ENCODE measurements around the gene COPS3.

Gene COPS3

GRCh38 chr17:17313350-17313991 is 32.4 kb upstream of the COPS3 start:
- no peak overlapping the region for H3K4me2 ChIP-seq (ENCODE audit: insufficient read depth, low read length)
- peak; percentile 19 for DNase-seq
- peak; percentile 62; the same call in 2 of the 3 replicates for ATAC-seq (ENCODE audit: insufficient read depth, low read depth)
- no peaks in the 10 kb centered on the region for H4K20me1 ChIP-seq (ENCODE audit: insufficient read depth, low read length)
- H3K9me3 ChIP-seq (ENCODE audit: insufficient read depth, low read length, severe bottlenecking), result no peaks in the 10 kb centered on the region
- TF ChIP-seq CTCF (IDR thresholded peaks at IDR 0.05; ENCODE audit: borderline replicate concordance, extremely low read depth, low read length, poor library complexity, severe bottlenecking) (peak; percentile 52), EZH2 (IDR thresholded peaks at IDR 0.05; ENCODE audit: borderline replicate concordance, low read depth, low read length, severe bottlenecking) (no peak)
- no peak overlapping the region for H3K9ac ChIP-seq (ENCODE audit: low read depth, low read length)
- H3K27me3 ChIP-seq (ENCODE audit: insufficient read depth, low read length, poor library complexity), result no peaks in the 10 kb centered on the region
- no peak overlapping the region for H3K4me3 ChIP-seq (ENCODE audit: low read depth in 1 of 2, low read length in 2 of 2)
- H3K79me2 ChIP-seq (ENCODE audit: insufficient read depth, low read length), result no peaks in the 10 kb centered on the region
- no peak overlapping the region for H3K27ac ChIP-seq (ENCODE audit: low read length)
- no peak overlapping the region for H2AFZ ChIP-seq (ENCODE audit: low read depth, low read length)
- H3K4me1 ChIP-seq (ENCODE audit: insufficient read depth, low read length), result no peaks in the 10 kb centered on the region
- peaks cover 11% of the 10 kb centered on the region for H3K36me3 ChIP-seq (ENCODE audit: insufficient read depth, low read length)

GRCh38 chr17:17309356-17309755 is 28.3 kb upstream of the COPS3 start:
- Histone ChIP-seq H3K9me3 (ENCODE audit: insufficient read depth, low read length, severe bottlenecking) (no peaks in the 10 kb centered on the region), H3K9ac (ENCODE audit: low read depth, low read length) (no peak overlapping the region), H3K36me3 (ENCODE audit: insufficient read depth, low read length) (peaks cover 11% of the 10 kb centered on the region), H3K4me1 (ENCODE audit: insufficient read depth, low read length) (peaks cover 19% of the 10 kb centered on the region), H3K4me3 (ENCODE audit: low read depth in 1 of 2, low read length in 2 of 2) (no peak overlapping the region), H3K27me3 (ENCODE audit: insufficient read depth, low read length, poor library complexity) (no peaks in the 10 kb centered on the region), H3K4me2 (ENCODE audit: insufficient read depth, low read length) (no peak overlapping the region), H3K79me2 (ENCODE audit: insufficient read depth, low read length) (no peaks in the 10 kb centered on the region), H4K20me1 (ENCODE audit: insufficient read depth, low read length) (no peaks in the 10 kb centered on the region; the same call in 1 of the 2 replicates), H2AFZ (ENCODE audit: low read depth, low read length) (no peak overlapping the region), H3K27ac (ENCODE audit: low read length) (no peak overlapping the region)
- ATAC-seq (ENCODE audit: insufficient read depth, low read depth) (no peak), DNase-seq (no peak)
- no peak for TF ChIP-seq EZH2 (IDR thresholded peaks at IDR 0.05; ENCODE audit: borderline replicate concordance, low read depth, low read length, severe bottlenecking)
- no peak for TF ChIP-seq CTCF (IDR thresholded peaks at IDR 0.05; ENCODE audit: borderline replicate concordance, extremely low read depth, low read length, poor library complexity, severe bottlenecking)

GRCh38 chr17:17305281-17305801 is 24.3 kb upstream of the COPS3 start:
- Histone ChIP-seq H3K4me2 (ENCODE audit: insufficient read depth, low read length) (peak overlapping the region; percentile 93), H3K36me3 (ENCODE audit: insufficient read depth, low read length) (no peaks in the 10 kb centered on the region; the same call in 1 of the 2 replicates), H3K4me3 (ENCODE audit: low read depth in 1 of 2, low read length in 2 of 2) (peak overlapping the region in 1 of 2 experiments; percentile 84; a peak in 2 of 4 replicates), H3K79me2 (ENCODE audit: insufficient read depth, low read length) (peaks cover 9% of the 10 kb centered on the region), H3K27ac (ENCODE audit: low read length) (peak overlapping the region; percentile 91; the same call in 1 of the 2 replicates), H3K4me1 (ENCODE audit: insufficient read depth, low read length) (peaks cover 38% of the 10 kb centered on the region), H4K20me1 (ENCODE audit: insufficient read depth, low read length) (no peaks in the 10 kb centered on the region; the same call in 1 of the 2 replicates), H3K27me3 (ENCODE audit: insufficient read depth, low read length, poor library complexity) (no peaks in the 10 kb centered on the region), H3K9me3 (ENCODE audit: insufficient read depth, low read length, severe bottlenecking) (no peaks in the 10 kb centered on the region), H2AFZ (ENCODE audit: low read depth, low read length) (0 out of 2 replicates have a peak overlapping the region, but pooled peaks have one; percentile 2), H3K9ac (ENCODE audit: low read depth, low read length) (peak overlapping the region; percentile 10; the same call in 1 of the 2 replicates)
- TF ChIP-seq EZH2 (IDR thresholded peaks at IDR 0.05; ENCODE audit: borderline replicate concordance, low read depth, low read length, severe bottlenecking), result no peak
- ATAC-seq (ENCODE audit: insufficient read depth, low read depth), result peak; percentile 89
- DNase-seq, result peak; percentile 82

- Histone ChIP-seq H2AFZ (ENCODE audit: low read depth, low read length) (no peak overlapping the region), H3K27me3 (ENCODE audit: insufficient read depth, low read length, poor library complexity) (no peaks in the 10 kb centered on the region), H3K4me2 (ENCODE audit: insufficient read depth, low read length) (peak overlapping the region; percentile 93), H3K4me1 (ENCODE audit: insufficient read depth, low read length) (peaks cover 38% of the 10 kb centered on the region), H3K9me3 (ENCODE audit: insufficient read depth, low read length, severe bottlenecking) (no peaks in the 10 kb centered on the region), H3K4me3 (ENCODE audit: low read depth in 1 of 2, low read length in 2 of 2) (peak overlapping the region; percentile 83 to 84; a peak in 3 of 4 replicates), H3K79me2 (ENCODE audit: insufficient read depth, low read length) (peaks cover 9% of the 10 kb centered on the region), H3K9ac (ENCODE audit: low read depth, low read length) (peak overlapping the region; percentile 84), H3K36me3 (ENCODE audit: insufficient read depth, low read length) (no peaks in the 10 kb centered on the region), H4K20me1 (ENCODE audit: insufficient read depth, low read length) (no peaks in the 10 kb centered on the region; the same call in 1 of the 2 replicates), H3K27ac (ENCODE audit: low read length) (peak overlapping the region; percentile 91)
- DNase-seq (peak; percentile 44), ATAC-seq (ENCODE audit: insufficient read depth, low read depth) (peak; percentile 44)
- TF ChIP-seq CTCF (IDR thresholded peaks at IDR 0.05; ENCODE audit: borderline replicate concordance, extremely low read depth, low read length, poor library complexity, severe bottlenecking) (no peak), EZH2 (IDR thresholded peaks at IDR 0.05; ENCODE audit: borderline replicate concordance, low read depth, low read length, severe bottlenecking) (no peak)
These were observed 23.5 kb upstream of the COPS3 start for GRCh38 chr17:17304521-17304985.

Data from DND-41 (cell line).